ENCODE measurements around the gene TBX18. TPM values are rescaled to one million over a fixed set of nuclear protein-coding genes. Genes with fewer than 3 reads are reported as not detected.

Gene TBX18
- total RNA-seq, 1 experiment from 2014 or later = 0.42 TPM

GRCh38 chr6:84671183-84671582 is 93.2 kb downstream of the TBX18 start:
- intact Hi-C loops (cut with micrococcal nuclease) = no loop called here
- Mint-ChIP-seq H3K9me3 (ENCODE audit: unreplicated experiment) (peaks cover 2% of the 10 kb centered on the region), H3K4me3 (ENCODE audit: unreplicated experiment) (no peak overlapping the region), H3K27ac (ENCODE audit: low read depth, unreplicated experiment) (no peak overlapping the region), H3K4me1 (ENCODE audit: insufficient read depth, unreplicated experiment) (peaks cover 5% of the 10 kb centered on the region), H3K36me3 (ENCODE audit: insufficient read depth, unreplicated experiment) (peaks cover under 1% of the 10 kb centered on the region), H3K27me3 (ENCODE audit: insufficient read depth, unreplicated experiment) (no peaks in the 10 kb centered on the region)
- no peak for DNase-seq (ENCODE audit: unreplicated experiment)
- TF ChIP-seq CTCF (IDR thresholded peaks at IDR 0.05; ENCODE audit: unreplicated experiment) = no peak
- no TSS peak for BruUV-seq (replicated peaks)
- ChIA-PET CTCF (no interaction called here), POLR2A (no interaction called here)

- intact Hi-C loops (cut with micrococcal nuclease) = no loop called here
- POLR2A ChIA-PET = no interaction called here
- no peaks in the 10 kb centered on the region for H3K27me3 Mint-ChIP-seq (ENCODE audit: insufficient read depth, unreplicated experiment)
- H3K4me3 Mint-ChIP-seq (ENCODE audit: unreplicated experiment) = no peak overlapping the region
- no peaks in the 10 kb centered on the region for H3K9me3 Mint-ChIP-seq (ENCODE audit: unreplicated experiment)
- H3K27ac Mint-ChIP-seq (ENCODE audit: low read depth, unreplicated experiment) = no peak overlapping the region
- TF ChIP-seq CTCF (IDR thresholded peaks at IDR 0.05; ENCODE audit: unreplicated experiment) = no peak
- BruUV-seq (replicated peaks) = no TSS peak
- no peaks in the 10 kb centered on the region for H3K36me3 Mint-ChIP-seq (ENCODE audit: insufficient read depth, unreplicated experiment)
- CTCF ChIA-PET = interaction anchor here (1.1 kb wide), 1 partner anchor 10 kb away, joined by 3 read pairs; no protein-coding TSS in a partner anchor
- peaks cover 5% of the 10 kb centered on the region for H3K4me1 Mint-ChIP-seq (ENCODE audit: insufficient read depth, unreplicated experiment)
- DNase-seq (ENCODE audit: unreplicated experiment) = no peak
Measured at GRCh38 chr6:84669945-84670344, 94.5 kb downstream of the TBX18 start.

- Mint-ChIP-seq H3K36me3 (ENCODE audit: insufficient read depth, unreplicated experiment) (no peaks in the 10 kb centered on the region), H3K9me3 (ENCODE audit: unreplicated experiment) (no peaks in the 10 kb centered on the region), H3K27me3 (ENCODE audit: insufficient read depth, unreplicated experiment) (no peaks in the 10 kb centered on the region), H3K27ac (ENCODE audit: low read depth, unreplicated experiment) (no peak overlapping the region), H3K4me3 (ENCODE audit: unreplicated experiment) (no peak overlapping the region), H3K4me1 (ENCODE audit: insufficient read depth, unreplicated experiment) (peaks cover 5% of the 10 kb centered on the region)
- CTCF ChIA-PET = interaction anchor here (0.7 kb wide), 1 partner anchor 167 kb away, joined by 3 read pairs; no protein-coding TSS in a partner anchor
- POLR2A ChIA-PET = interaction anchor here (0.6 kb wide), 1 partner anchor 18 kb away, joined by 3 read pairs; no protein-coding TSS in a partner anchor
- TF ChIP-seq CTCF (IDR thresholded peaks at IDR 0.05; ENCODE audit: unreplicated experiment) = no peak
- DNase-seq (ENCODE audit: unreplicated experiment) = no peak
- BruUV-seq (replicated peaks) = no TSS peak
- intact Hi-C loops (cut with micrococcal nuclease) = no loop called here
Measured at GRCh38 chr6:84667252-84668213, 96.9 kb downstream of the TBX18 start.

GRCh38 chr6:84665401-84665800 is 99.0 kb downstream of the TBX18 start:
- intact Hi-C loops (cut with micrococcal nuclease) = no loop called here
- Mint-ChIP-seq H3K27ac (ENCODE audit: low read depth, unreplicated experiment) (no peak overlapping the region), H3K4me3 (ENCODE audit: unreplicated experiment) (no peak overlapping the region), H3K27me3 (ENCODE audit: insufficient read depth, unreplicated experiment) (no peaks in the 10 kb centered on the region), H3K9me3 (ENCODE audit: unreplicated experiment) (no peaks in the 10 kb centered on the region), H3K36me3 (ENCODE audit: insufficient read depth, unreplicated experiment) (no peaks in the 10 kb centered on the region), H3K4me1 (ENCODE audit: insufficient read depth, unreplicated experiment) (peaks cover 15% of the 10 kb centered on the region)
- POLR2A ChIA-PET = interaction anchor here (0.6 to 1.2 kb wide), 2 partner anchors 13 to 141 kb away, joined by 3 to 4 read pairs; no protein-coding TSS in a partner anchor
- TF ChIP-seq CTCF (IDR thresholded peaks at IDR 0.05; ENCODE audit: unreplicated experiment) = no peak
- no peak for DNase-seq (ENCODE audit: unreplicated experiment)
- BruUV-seq (replicated peaks) = no TSS peak
- CTCF ChIA-PET = interaction anchor here (0.6 to 0.7 kb wide), 3 partner anchors 24 to 437 kb away, joined by 3 to 4 read pairs (median 3); no protein-coding TSS in a partner anchor

Measured in MCF 10A (cell line).